ENCODE data around the gene KLF7. TPM values are rescaled to one million over a fixed set of nuclear protein-coding genes. Genes with fewer than 3 reads are reported as not detected.
A peak's percentile ranks its signal among the peaks of the same experiment; 100 is the strongest.

Gene KLF7
- total RNA-seq, 4 donors from 2014 or later = 22.5 to 63.5 (median 37.1) TPM

DNA sequence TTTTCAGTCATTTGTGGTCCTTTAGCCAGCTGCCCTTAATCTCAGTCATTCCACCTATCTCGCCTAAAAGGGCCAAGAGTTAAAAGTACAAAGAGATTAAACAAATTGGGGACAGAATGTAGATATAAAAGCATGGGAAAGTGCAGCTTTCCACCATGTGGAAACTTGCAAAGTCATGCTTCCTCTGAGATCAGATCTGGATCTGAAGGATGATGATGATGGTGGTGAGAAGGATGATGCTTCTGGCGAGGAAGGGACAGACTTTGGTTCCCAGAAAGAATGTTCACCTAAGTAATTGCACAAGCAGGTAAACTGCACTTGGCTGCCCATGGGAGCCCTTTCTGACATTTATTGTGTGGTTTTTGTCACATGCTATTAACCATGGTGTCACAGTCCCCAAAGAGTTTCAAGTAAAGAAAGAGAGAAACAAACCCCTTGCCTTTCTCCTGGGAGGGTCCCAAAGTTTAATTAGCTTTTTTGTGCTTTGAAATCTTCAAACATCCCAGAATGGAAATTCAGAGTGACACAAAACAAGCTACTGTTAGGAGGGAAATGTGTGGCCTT lies 34.7 kb downstream of the KLF7 start:
- DNase-seq = no peak
- Histone ChIP-seq H3K4me1 (peaks cover 0 to 26% (median 0%) of the 10 kb centered on the region in 4 donors), H3K27ac (peak overlapping the region in 1 of 4 donors; percentile 76), H3K36me3 (no peaks in the 10 kb centered on the region), H3K27me3 (no peaks in the 10 kb centered on the region), H3K4me3 (no peak overlapping the region), H3K9me3 (no peaks in the 10 kb centered on the region)
- no peak for TF ChIP-seq POLR2A (IDR thresholded peaks at IDR 0.05)
- TF ChIP-seq, protein P1, sequence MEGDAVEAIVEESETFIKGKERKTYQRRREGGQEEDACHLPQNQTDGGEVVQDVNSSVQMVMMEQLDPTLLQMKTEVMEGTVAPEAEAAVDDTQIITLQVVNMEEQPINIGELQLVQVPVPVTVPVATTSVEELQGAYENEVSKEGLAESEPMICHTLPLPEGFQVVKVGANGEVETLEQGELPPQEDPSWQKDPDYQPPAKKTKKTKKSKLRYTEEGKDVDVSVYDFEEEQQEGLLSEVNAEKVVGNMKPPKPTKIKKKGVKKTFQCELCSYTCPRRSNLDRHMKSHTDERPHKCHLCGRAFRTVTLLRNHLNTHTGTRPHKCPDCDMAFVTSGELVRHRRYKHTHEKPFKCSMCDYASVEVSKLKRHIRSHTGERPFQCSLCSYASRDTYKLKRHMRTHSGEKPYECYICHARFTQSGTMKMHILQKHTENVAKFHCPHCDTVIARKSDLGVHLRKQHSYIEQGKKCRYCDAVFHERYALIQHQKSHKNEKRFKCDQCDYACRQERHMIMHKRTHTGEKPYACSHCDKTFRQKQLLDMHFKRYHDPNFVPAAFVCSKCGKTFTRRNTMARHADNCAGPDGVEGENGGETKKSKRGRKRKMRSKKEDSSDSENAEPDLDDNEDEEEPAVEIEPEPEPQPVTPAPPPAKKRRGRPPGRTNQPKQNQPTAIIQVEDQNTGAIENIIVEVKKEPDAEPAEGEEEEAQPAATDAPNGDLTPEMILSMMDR (IDR thresholded peaks at IDR 0.05) = no peak

GRCh38 chr2:207129821-207130220 lies 35.9 kb downstream of the KLF7 start:
- peaks cover 0 to 15% (median 0%) of the 10 kb centered on the region in 4 donors for H3K4me1 ChIP-seq
- no peaks in the 10 kb centered on the region for H3K9me3 ChIP-seq
- TF ChIP-seq, protein P1 (IDR thresholded peaks at IDR 0.05) = no peak
- TF ChIP-seq POLR2A (IDR thresholded peaks at IDR 0.05) = no peak
- no peak overlapping the region for H3K4me3 ChIP-seq
- H3K27ac ChIP-seq = no peak overlapping the region
- no peak for DNase-seq
- no peaks in the 10 kb centered on the region for H3K36me3 ChIP-seq
- no peaks in the 10 kb centered on the region for H3K27me3 ChIP-seq

- no peak overlapping the region for H3K4me3 ChIP-seq
- no peak for DNase-seq
- H3K36me3 ChIP-seq = peaks cover 0 to 2% (median 0%) of the 10 kb centered on the region in 3 donors
- H3K4me1 ChIP-seq = peaks cover 0 to 8% (median 0%) of the 10 kb centered on the region in 4 donors
- H3K9me3 ChIP-seq = no peaks in the 10 kb centered on the region
- TF ChIP-seq, protein P1 (IDR thresholded peaks at IDR 0.05) = no peak
- TF ChIP-seq POLR2A (IDR thresholded peaks at IDR 0.05) = no peak
- H3K27me3 ChIP-seq = no peaks in the 10 kb centered on the region
- H3K27ac ChIP-seq = no peak overlapping the region
Measured at GRCh38 chr2:207128867-207129266, 36.9 kb downstream of the KLF7 start.

- Histone ChIP-seq H3K27me3 (no peaks in the 10 kb centered on the region), H3K4me3 (no peak overlapping the region), H3K36me3 (peaks cover 0 to 13% (median 0%) of the 10 kb centered on the region in 3 donors), H3K4me1 (no peaks in the 10 kb centered on the region), H3K27ac (no peak overlapping the region), H3K9me3 (no peaks in the 10 kb centered on the region)
- TF ChIP-seq, protein P1 (IDR thresholded peaks at IDR 0.05) = no peak
- no peak for TF ChIP-seq POLR2A (IDR thresholded peaks at IDR 0.05)
- DNase-seq = no peak
Measured at GRCh38 chr2:207126724-207127308, 38.9 kb downstream of the KLF7 start.

- no peak for DNase-seq
- no peaks in the 10 kb centered on the region for H3K27me3 ChIP-seq
- no peaks in the 10 kb centered on the region for H3K9me3 ChIP-seq
- no peak overlapping the region for H3K4me3 ChIP-seq
- H3K4me1 ChIP-seq = no peaks in the 10 kb centered on the region
- TF ChIP-seq, protein P1 (IDR thresholded peaks at IDR 0.05) = no peak
- TF ChIP-seq POLR2A (IDR thresholded peaks at IDR 0.05) = no peak
- no peak overlapping the region for H3K27ac ChIP-seq
- H3K36me3 ChIP-seq = peaks cover 0 to 21% (median 0%) of the 10 kb centered on the region in 3 donors
Measured at GRCh38 chr2:207123776-207124391, 41.9 kb downstream of the KLF7 start.
